ENCODE results near the gene PLA2G2A. TPM values are rescaled to one million over a fixed set of nuclear protein-coding genes. Genes with fewer than 3 reads are reported as not detected.

The PLA2G2A gene
- total and polyA plus RNA-seq, 11 donors = 2.8 to 539 (median 26.5) TPM

- ATAC-seq = no peak
These were observed 32.4 kb downstream of the PLA2G2A start for GRCh38 chr1:19946971-19947370.

GRCh38 chr1:19946331-19946751 lies 33.1 kb downstream of the PLA2G2A start:
- H3K4me1 ChIP-seq = no peaks in the 10 kb centered on the region
- intact Hi-C loops (cut with DNase I) = no loop called here
- no peaks in the 10 kb centered on the region for H3K9me3 ChIP-seq
- no peak overlapping the region for H3K27ac ChIP-seq
- TF ChIP-seq POLR2A (IDR thresholded peaks at IDR 0.05) (no peak), CTCF (IDR thresholded peaks at IDR 0.05) (no peak)
- peaks cover 0 to 15% (median 0%) of the 10 kb centered on the region in 9 donors for H3K27me3 ChIP-seq
- no peak for ATAC-seq
- H3K4me3 ChIP-seq = no peak overlapping the region
- DNase-seq = no peak
- 42 to 51% (median 47%) methylated on average over 6 of the region's 6 CpGs for WGBS, 4 donors
- H3K36me3 ChIP-seq = no peaks in the 10 kb centered on the region

More at GRCh38 chr1:19946971-19947370, 32.4 kb downstream of the PLA2G2A start:
- Histone ChIP-seq H3K27me3 (peaks cover 0 to 18% (median 0%) of the 10 kb centered on the region in 9 donors), H3K27ac (no peak overlapping the region), H3K4me3 (no peak overlapping the region), H3K4me1 (no peaks in the 10 kb centered on the region), H3K36me3 (no peaks in the 10 kb centered on the region), H3K9me3 (no peaks in the 10 kb centered on the region)
- no peak for DNase-seq
- intact Hi-C loops (cut with DNase I) = no loop called here
- WGBS, 4 donors = 60 to 76% (median 71%) methylated on average over 3 of the region's 3 CpGs
- TF ChIP-seq CTCF (IDR thresholded peaks at IDR 0.05) (no peak), POLR2A (IDR thresholded peaks at IDR 0.05) (no peak)

- ATAC-seq (no peak), DNase-seq (no peak)
- peaks cover 0 to 11% (median 0%) of the 10 kb centered on the region in 9 donors for H3K27me3 ChIP-seq
- no peaks in the 10 kb centered on the region for H3K4me1 ChIP-seq
- H3K36me3 ChIP-seq = no peaks in the 10 kb centered on the region
- H3K4me3 ChIP-seq = no peak overlapping the region
- TF ChIP-seq CTCF (IDR thresholded peaks at IDR 0.05) (no peak), POLR2A (IDR thresholded peaks at IDR 0.05) (no peak)
- no peak overlapping the region for H3K27ac ChIP-seq
- H3K9me3 ChIP-seq = no peaks in the 10 kb centered on the region
- 17 to 35% (median 26%) methylated on average over 2 of the region's 2 CpGs for WGBS, 4 donors
- intact Hi-C loops (cut with DNase I) = no loop called here
These were observed 33.5 kb downstream of the PLA2G2A start for GRCh38 chr1:19945914-19946313.

- H3K36me3 ChIP-seq = no peaks in the 10 kb centered on the region
- DNase-seq (no peak), ATAC-seq (no peak)
- no peaks in the 10 kb centered on the region for H3K9me3 ChIP-seq
- no peak overlapping the region for H3K27ac ChIP-seq
- no peaks in the 10 kb centered on the region for H3K4me1 ChIP-seq
- 87 to 93% (median 91%) methylated on average over 2 of the region's 2 CpGs for WGBS, 4 donors
- TF ChIP-seq CTCF (IDR thresholded peaks at IDR 0.05) = no peak
- no peak for TF ChIP-seq POLR2A (IDR thresholded peaks at IDR 0.05)
- intact Hi-C loops (cut with DNase I) = no loop called here
- H3K27me3 ChIP-seq = peaks cover 0 to 11% (median 0%) of the 10 kb centered on the region in 9 donors
- H3K4me3 ChIP-seq = no peak overlapping the region
These were observed 36.8 kb downstream of the PLA2G2A start for GRCh38 chr1:19942657-19943056.
